ENCODE results near the gene FHIP1B. TPM values are rescaled to one million over a fixed set of nuclear protein-coding genes. Genes with fewer than 3 reads are reported as not detected.

Gene FHIP1B
- total RNA-seq, 4 donors from 2014 or later: 37.1 to 60.8 (median 43.6) TPM

DNA sequence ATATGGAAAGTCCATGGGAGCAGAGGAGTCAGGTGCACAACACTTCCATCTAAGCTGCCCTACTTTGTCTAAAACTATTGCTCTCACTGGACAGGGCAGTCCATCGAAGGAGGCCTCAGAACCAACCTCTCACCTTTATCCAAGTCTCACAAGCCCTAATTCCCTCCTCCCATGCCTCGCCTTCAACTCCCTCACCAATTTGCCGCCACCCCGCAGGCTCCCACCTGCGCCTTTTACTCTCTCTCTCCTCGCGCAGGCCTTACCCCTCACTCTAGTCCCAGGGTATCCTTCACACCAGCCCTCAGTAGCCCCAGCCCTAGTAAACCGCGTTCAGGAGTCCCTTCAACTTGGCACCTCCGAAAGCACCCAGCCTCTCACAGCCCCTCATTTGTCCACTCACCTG, 451 bp downstream of the FHIP1B start:
- H3K27me3 ChIP-seq: no peaks in the 10 kb centered on the region
- H3K9me3 ChIP-seq: no peaks in the 10 kb centered on the region
- H3K4me3 ChIP-seq (replicated peaks in 1 of 3): peak overlapping the region; percentile 75 to 79 (median 78)
- peak in 1 of 2 donors; percentile 15 for DNase-seq
- 1 to 2% methylated on average over 10 of the region's 10 CpGs for WGBS, 2 donors
- peak overlapping the region; percentile 58 to 70 (median 68) for H3K27ac ChIP-seq
- intact Hi-C loops (cut with DNase I): loop anchor here (10.0 kb wide), 1 partner anchor 241 kb away; the partner anchor contains the start of gene TRIM3
- no peak for TF ChIP-seq POLR2A (IDR thresholded peaks at IDR 0.05)
- TF ChIP-seq, protein P1, sequence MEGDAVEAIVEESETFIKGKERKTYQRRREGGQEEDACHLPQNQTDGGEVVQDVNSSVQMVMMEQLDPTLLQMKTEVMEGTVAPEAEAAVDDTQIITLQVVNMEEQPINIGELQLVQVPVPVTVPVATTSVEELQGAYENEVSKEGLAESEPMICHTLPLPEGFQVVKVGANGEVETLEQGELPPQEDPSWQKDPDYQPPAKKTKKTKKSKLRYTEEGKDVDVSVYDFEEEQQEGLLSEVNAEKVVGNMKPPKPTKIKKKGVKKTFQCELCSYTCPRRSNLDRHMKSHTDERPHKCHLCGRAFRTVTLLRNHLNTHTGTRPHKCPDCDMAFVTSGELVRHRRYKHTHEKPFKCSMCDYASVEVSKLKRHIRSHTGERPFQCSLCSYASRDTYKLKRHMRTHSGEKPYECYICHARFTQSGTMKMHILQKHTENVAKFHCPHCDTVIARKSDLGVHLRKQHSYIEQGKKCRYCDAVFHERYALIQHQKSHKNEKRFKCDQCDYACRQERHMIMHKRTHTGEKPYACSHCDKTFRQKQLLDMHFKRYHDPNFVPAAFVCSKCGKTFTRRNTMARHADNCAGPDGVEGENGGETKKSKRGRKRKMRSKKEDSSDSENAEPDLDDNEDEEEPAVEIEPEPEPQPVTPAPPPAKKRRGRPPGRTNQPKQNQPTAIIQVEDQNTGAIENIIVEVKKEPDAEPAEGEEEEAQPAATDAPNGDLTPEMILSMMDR (IDR thresholded peaks at IDR 0.05): no peak
- H3K36me3 ChIP-seq: no peaks in the 10 kb centered on the region
- peaks cover 12 to 15% of the 10 kb centered on the region in 2 donors for H3K4me1 ChIP-seq

DNA sequence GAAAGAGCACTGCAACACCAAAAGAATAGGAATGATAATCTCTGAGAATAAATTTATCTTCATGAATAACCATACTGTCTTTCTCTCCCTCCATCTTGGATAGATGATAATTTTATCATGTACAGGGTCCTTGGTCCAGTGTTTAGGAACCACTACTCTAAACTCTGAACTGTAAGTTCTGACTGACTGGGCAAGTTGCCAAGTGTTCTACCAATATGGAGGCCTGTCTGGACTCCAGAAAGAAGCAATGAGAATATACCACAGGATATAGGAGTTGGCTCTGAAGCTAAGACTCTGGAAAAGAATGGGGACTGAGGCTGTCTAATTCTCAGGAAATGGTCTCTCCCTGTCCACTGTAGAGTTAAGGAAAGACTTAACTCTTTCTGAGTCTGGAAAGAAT, 1.5 kb downstream of the FHIP1B start:
- Histone ChIP-seq H3K4me3 (replicated peaks in 1 of 3) (no peak overlapping the region), H3K27me3 (no peaks in the 10 kb centered on the region), H3K9me3 (no peaks in the 10 kb centered on the region), H3K36me3 (no peaks in the 10 kb centered on the region), H3K4me1 (peaks cover 12 to 15% of the 10 kb centered on the region in 2 donors), H3K27ac (no peak overlapping the region)
- TF ChIP-seq POLR2A (IDR thresholded peaks at IDR 0.05): no peak
- TF ChIP-seq, protein P1 (IDR thresholded peaks at IDR 0.05): no peak
- DNase-seq: no peak
- intact Hi-C loops (cut with DNase I): loop anchor here (10.0 kb wide), 1 partner anchor 242 kb away; the partner anchor contains the start of gene TRIM3

DNA sequence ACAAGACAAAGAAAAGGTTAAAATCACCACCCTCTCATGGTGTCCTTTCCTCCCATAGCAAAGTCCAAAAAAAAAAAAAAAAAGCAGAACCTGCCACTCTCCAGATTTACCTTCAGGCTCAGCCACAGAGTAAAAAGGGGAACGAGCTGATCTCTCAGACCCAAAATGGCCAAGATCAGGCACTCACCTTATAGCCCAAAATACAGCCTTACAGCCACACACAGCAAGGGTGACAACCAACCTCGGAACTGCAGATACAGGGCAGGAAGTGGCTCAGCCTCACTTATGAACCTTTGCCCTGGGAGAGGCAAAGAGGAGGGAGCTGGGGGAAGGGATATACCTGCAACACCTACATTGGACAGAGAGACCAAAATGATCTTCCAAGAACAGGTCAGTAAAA, 4.5 kb downstream of the FHIP1B start:
- Histone ChIP-seq H3K27ac (no peak overlapping the region), H3K27me3 (no peaks in the 10 kb centered on the region)

DNA sequence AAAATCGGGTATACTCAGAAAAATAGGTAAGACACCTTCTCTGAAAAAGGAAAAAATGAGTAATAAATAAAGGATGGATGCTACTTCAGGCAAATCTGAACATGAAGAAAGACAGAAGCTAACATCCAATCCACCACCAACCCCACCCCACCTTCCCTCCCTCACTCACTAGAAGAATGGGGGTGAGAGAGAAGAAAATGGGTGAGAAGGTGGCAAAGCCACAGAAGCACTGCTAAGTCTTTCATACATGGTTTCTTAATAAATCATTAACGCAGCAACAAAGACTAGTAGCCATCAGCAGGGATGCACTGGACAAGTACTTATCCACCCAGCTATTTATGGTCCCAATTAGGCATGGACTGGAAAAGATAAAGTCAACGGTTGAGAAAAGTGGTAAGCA, 5.9 kb downstream of the FHIP1B start:
- Histone ChIP-seq H3K27me3 (no peaks in the 10 kb centered on the region), H3K36me3 (peaks cover 7 to 9% of the 10 kb centered on the region in 2 donors), H3K4me3 (replicated peaks in 1 of 3) (no peak overlapping the region), H3K9me3 (no peaks in the 10 kb centered on the region), H3K4me1 (peaks cover 6 to 7% of the 10 kb centered on the region in 2 donors), H3K27ac (no peak overlapping the region)
- no peak for TF ChIP-seq POLR2A (IDR thresholded peaks at IDR 0.05)
- TF ChIP-seq, protein P1 (IDR thresholded peaks at IDR 0.05): no peak
- intact Hi-C loops (cut with DNase I): no loop called here
- 60 to 62% methylated on average over 3 of the region's 3 CpGs for WGBS, 2 donors
- DNase-seq: no peak

More for the DNA sequence above, 4.5 kb downstream of the FHIP1B start:
- WGBS, 2 donors: 62 to 66% methylated on average over 2 of the region's 2 CpGs
- H3K4me3 ChIP-seq (replicated peaks in 1 of 3): no peak overlapping the region
- no peaks in the 10 kb centered on the region for H3K36me3 ChIP-seq
- H3K9me3 ChIP-seq: no peaks in the 10 kb centered on the region
- no peak for DNase-seq
- H3K4me1 ChIP-seq: peaks cover 11 to 12% of the 10 kb centered on the region in 2 donors
- no peak for TF ChIP-seq POLR2A (IDR thresholded peaks at IDR 0.05)
- TF ChIP-seq, protein P1 (IDR thresholded peaks at IDR 0.05): no peak
- intact Hi-C loops (cut with DNase I): loop anchor here (10.0 kb wide), 1 partner anchor 245 kb away; the partner anchor contains the start of gene TRIM3

DNA sequence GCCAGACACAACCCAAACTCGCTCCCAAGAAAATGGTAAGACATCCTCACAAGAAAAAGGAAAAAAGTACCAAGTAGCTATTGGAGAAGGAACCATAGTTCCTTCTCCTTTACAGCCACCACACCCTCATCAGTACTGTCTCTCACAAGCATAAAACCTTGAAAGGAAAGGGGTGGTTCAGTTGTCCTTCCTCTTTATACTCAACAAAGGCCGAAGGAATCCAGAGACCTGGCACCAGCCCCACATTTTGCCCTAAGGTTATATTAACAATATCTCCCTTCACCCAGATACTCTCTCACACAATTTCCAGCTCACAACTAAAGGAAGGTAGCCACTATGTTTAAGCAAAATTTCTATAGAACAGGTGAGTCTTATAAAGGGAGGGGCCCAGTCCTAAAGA, 8.5 kb downstream of the FHIP1B start:
- H3K27ac ChIP-seq: no peak overlapping the region
- 79% methylated on average over 2 of the region's 2 CpGs for WGBS, 2 donors
- intact Hi-C loops (cut with DNase I): no loop called here
- TF ChIP-seq POLR2A (IDR thresholded peaks at IDR 0.05): no peak
- TF ChIP-seq, protein P1 (IDR thresholded peaks at IDR 0.05): no peak
- no peaks in the 10 kb centered on the region for H3K9me3 ChIP-seq
- H3K27me3 ChIP-seq: no peaks in the 10 kb centered on the region
- H3K4me3 ChIP-seq (replicated peaks in 1 of 3): no peak overlapping the region
- DNase-seq: no peak
- H3K36me3 ChIP-seq: peaks cover 26 to 27% of the 10 kb centered on the region in 2 donors
- no peaks in the 10 kb centered on the region for H3K4me1 ChIP-seq

Measured in thyroid gland (tissue), 4 donors.